Uterus (tissue), 4 donors: ENCODE results near the gene DUOX1. TPM values are rescaled to one million over a fixed set of nuclear protein-coding genes. Genes with fewer than 3 reads are reported as not detected.

ENCODE experiments used
- DNase-seq, 2 donors: peaks; one replicate each; pipeline ENCODE4 v3.0.0-alpha.2; 2019 to 2020
- H3K27ac ChIP-seq, 2 donors: fragments of 200-600 bp; sonication (generic); 1 replicate in 1 of 2; 2 replicates in 1 of 2; pipeline ENCODE4 v1.5.1; 2016 to 2018
- H3K27me3 ChIP-seq, 2 donors: fragments of 200-600 bp; sonication (generic); one replicate each; pipeline ENCODE4 v1.5.1; 2018 to 2019; ENCODE audit warnings: control low read depth in 1 of 2
- H3K36me3 ChIP-seq, 2 donors: fragments of 200-600 bp; sonication (generic); one replicate each; pipeline ENCODE4 v1.5.1; 2019; ENCODE audit warnings: control low read depth in 1 of 2
- H3K4me1 ChIP-seq, 2 donors: fragments of 200-600 bp; sonication (generic); one replicate each; pipeline ENCODE4 v1.5.1; 2018 to 2019; ENCODE audit warnings: control low read depth in 1 of 2
- H3K4me3 ChIP-seq, 2 donors: fragments of 200-600 bp; sonication (generic); 1 replicate in 1 of 2; 2 replicates in 1 of 2; pipeline ENCODE4 v1.5.1; 2018 to 2019; ENCODE audit warnings: mild to moderate bottlenecking in 1 of 2
- H3K9me3 ChIP-seq, 2 donors: fragments of 200-600 bp; sonication (generic); one replicate each; pipeline ENCODE4 v1.5.1; 2019; ENCODE audit warnings: control low read depth in 1 of 2
- POLR2A ChIP-seq, 2 donors: fragments of 450-650 bp; IDR thresholded peaks; one replicate each; pipeline ENCODE4 v1.6.1; 2016; ENCODE audit warnings: antibody characterized with exemption in 2 of 2, mild to moderate bottlenecking in 1 of 2, moderate library complexity in 1 of 2
- intact Hi-C: fragments of 100-400 bp; cut with DNase I; formaldehyde crosslinking; loops from one replicate; pipeline ENCODE4 v1.15.1; 2023; ENCODE audit warnings: low total_unique reads
- total RNA-seq, 4 donors: library from RNA; depleted of rRNA in 3 of 4; stranded (reverse); fragments of >200 nt in 3 of 4; gene quantifications; one replicate each; pipeline versions ENCODE4 v1.1.0 to v1.2.4, GENCODE V29; 2014 to 2023
- TF ChIP-seq, protein P1 (sequence below), 4 experiments: fragments of 200-600 bp in 2 of 4; fragments of 450-650 bp in 2 of 4; sonication (generic) in 2 of 4; IDR thresholded peaks; one replicate each; pipeline ENCODE4 v1.5.1; 2016 to 2019; ENCODE audit warnings: antibody characterized with exemption in 4 of 4, mild to moderate bottlenecking in 2 of 4, moderate library complexity in 1 of 4
- donor health status: DM: yes; HTN: yes; CAD: no.

DUOX1 gene
- total RNA-seq, 4 donors from 2014 or later, result 0.24 to 1.3 (median 0.26) TPM; not detected in 1

GRCh38 chr15:45187894-45188830 lies 58.4 kb downstream of the DUOX1 start, which contains the start of gene SHF:
TSS of gene SHF (minus strand) at chr15:45187966. CDS start at chr15:45187951, 15 bp downstream.
- TF ChIP-seq, protein P1, sequence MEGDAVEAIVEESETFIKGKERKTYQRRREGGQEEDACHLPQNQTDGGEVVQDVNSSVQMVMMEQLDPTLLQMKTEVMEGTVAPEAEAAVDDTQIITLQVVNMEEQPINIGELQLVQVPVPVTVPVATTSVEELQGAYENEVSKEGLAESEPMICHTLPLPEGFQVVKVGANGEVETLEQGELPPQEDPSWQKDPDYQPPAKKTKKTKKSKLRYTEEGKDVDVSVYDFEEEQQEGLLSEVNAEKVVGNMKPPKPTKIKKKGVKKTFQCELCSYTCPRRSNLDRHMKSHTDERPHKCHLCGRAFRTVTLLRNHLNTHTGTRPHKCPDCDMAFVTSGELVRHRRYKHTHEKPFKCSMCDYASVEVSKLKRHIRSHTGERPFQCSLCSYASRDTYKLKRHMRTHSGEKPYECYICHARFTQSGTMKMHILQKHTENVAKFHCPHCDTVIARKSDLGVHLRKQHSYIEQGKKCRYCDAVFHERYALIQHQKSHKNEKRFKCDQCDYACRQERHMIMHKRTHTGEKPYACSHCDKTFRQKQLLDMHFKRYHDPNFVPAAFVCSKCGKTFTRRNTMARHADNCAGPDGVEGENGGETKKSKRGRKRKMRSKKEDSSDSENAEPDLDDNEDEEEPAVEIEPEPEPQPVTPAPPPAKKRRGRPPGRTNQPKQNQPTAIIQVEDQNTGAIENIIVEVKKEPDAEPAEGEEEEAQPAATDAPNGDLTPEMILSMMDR (IDR thresholded peaks at IDR 0.05), result no peak
- TF ChIP-seq POLR2A (IDR thresholded peaks at IDR 0.05), result peak; percentile 52 to 68
- no peaks in the 10 kb centered on the region for H3K27me3 ChIP-seq
- peak within 1 kb of the TSS; percentile 86 to 98 for H3K27ac ChIP-seq
- peak within 1 kb of the TSS; percentile 56 to 97 for H3K4me3 ChIP-seq
- H3K9me3 ChIP-seq, result no peaks in the 10 kb centered on the region
- intact Hi-C loops, result no loop called here
- peak; percentile 76 to 86 for DNase-seq
- H3K36me3 ChIP-seq, result no peaks in the 10 kb centered on the region
- no peaks in the 10 kb centered on the region for H3K4me1 ChIP-seq

DNA sequence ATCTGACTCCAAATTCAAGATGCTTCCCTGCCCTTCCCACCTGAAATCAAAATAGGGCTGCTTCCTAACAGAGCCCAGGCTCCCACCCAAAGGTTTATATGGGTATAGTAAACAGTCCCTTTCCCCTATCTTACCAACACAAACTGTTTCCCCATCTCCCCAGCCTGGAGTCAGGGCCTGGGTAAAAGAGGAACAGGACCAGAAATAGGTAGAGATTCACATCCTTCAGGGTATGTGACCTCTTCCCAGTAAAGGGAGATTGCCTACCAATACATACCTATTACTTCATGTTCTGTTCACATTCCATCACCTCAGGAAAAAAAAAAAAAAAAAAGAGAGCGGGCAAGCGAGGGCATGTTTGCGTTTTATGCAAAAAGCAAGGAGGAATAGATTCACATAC lies 67.7 kb downstream of the DUOX1 start:
- peak overlapping the region in 1 of 2 donors; percentile 81 for H3K4me3 ChIP-seq
- H3K4me1 ChIP-seq, result no peaks in the 10 kb centered on the region
- intact Hi-C loops, result no loop called here
- H3K36me3 ChIP-seq, result no peaks in the 10 kb centered on the region
- H3K27me3 ChIP-seq, result no peaks in the 10 kb centered on the region
- DNase-seq, result no peak
- H3K9me3 ChIP-seq, result no peaks in the 10 kb centered on the region
- peak overlapping the region in 1 of 2 donors; percentile 97 for H3K27ac ChIP-seq
- TF ChIP-seq POLR2A (IDR thresholded peaks at IDR 0.05), result no peak
- TF ChIP-seq, protein P1 (IDR thresholded peaks at IDR 0.05), result no peak

GRCh38 chr15:45198337-45199135 lies 68.7 kb downstream of the DUOX1 start:
- peak overlapping the region; percentile 94 to 97 for H3K27ac ChIP-seq
- peak overlapping the region; percentile 51 to 81 for H3K4me3 ChIP-seq
- H3K4me1 ChIP-seq, result no peaks in the 10 kb centered on the region
- intact Hi-C loops, result no loop called here
- TF ChIP-seq, protein P1 (IDR thresholded peaks at IDR 0.05), result peak; percentile 61 to 78 (median 72)
- peak; percentile 81 to 96 for TF ChIP-seq POLR2A (IDR thresholded peaks at IDR 0.05)
- H3K9me3 ChIP-seq, result no peaks in the 10 kb centered on the region
- DNase-seq, result peak; percentile 97 to 98
- no peaks in the 10 kb centered on the region for H3K27me3 ChIP-seq
- H3K36me3 ChIP-seq, result no peaks in the 10 kb centered on the region

GRCh38 chr15:45199136-45199810 lies 69.5 kb downstream of the DUOX1 start:
- Histone ChIP-seq H3K9me3 (no peaks in the 10 kb centered on the region), H3K27me3 (no peaks in the 10 kb centered on the region), H3K36me3 (no peaks in the 10 kb centered on the region), H3K27ac (peak overlapping the region; percentile 94 to 97), H3K4me1 (no peaks in the 10 kb centered on the region), H3K4me3 (peak overlapping the region; percentile 51 to 81)
- DNase-seq, result no peak
- TF ChIP-seq POLR2A (IDR thresholded peaks at IDR 0.05), result no peak
- TF ChIP-seq, protein P1 (IDR thresholded peaks at IDR 0.05), result no peak
- intact Hi-C loops, result no loop called here
